HepG2 (cell line): ENCODE measurements around the gene ARHGAP35. TPM values are rescaled to one million over a fixed set of nuclear protein-coding genes. Genes with fewer than 3 reads are reported as not detected.

Experiments
- ARNTL ChIP-seq: sonication (generic); formaldehyde crosslinking; IDR thresholded peaks from 2 replicates; pipeline ENCODE4 v1.4.0; 2020; ENCODE audit warnings: mild to moderate bottlenecking, missing genetic modification reagents
- BCLAF1 ChIP-seq: fragments of 450-650 bp; IDR thresholded peaks from 2 replicates; pipeline ENCODE4 v1.6.1; 2017; ENCODE audit warnings: mild to moderate bottlenecking
- DNMT1 ChIP-seq: sonication (generic); formaldehyde crosslinking; IDR thresholded peaks from 2 replicates; pipeline ENCODE4 v1.5.1; 2020; ENCODE audit warnings: mild to moderate bottlenecking, missing genetic modification reagents
- E2F2 ChIP-seq: sonication (generic); formaldehyde crosslinking; IDR thresholded peaks from 2 replicates; pipeline ENCODE4 v1.4.0; 2020; ENCODE audit warnings: missing genetic modification reagents, borderline replicate concordance
- JARID2 ChIP-seq: sonication (generic); formaldehyde crosslinking; IDR thresholded peaks from 2 replicates; pipeline ENCODE4 v1.8.1; 2023; ENCODE audit warnings: missing genetic modification reagents, inconsistent platforms; ENCODE audit not compliant: insufficient replicate concordance
- KAT7 ChIP-seq: IDR thresholded peaks from 2 replicates; pipeline ENCODE4 v1.6.1; 2018; ENCODE audit warnings: borderline replicate concordance, missing compliant biosample characterization
- KLF9 ChIP-seq: IDR thresholded peaks from 2 replicates; pipeline ENCODE4 v1.6.1; 2016; ENCODE audit warnings: low read depth
- MLXIP ChIP-seq: sonication (generic); formaldehyde crosslinking; IDR thresholded peaks from 2 replicates; pipeline ENCODE4 v1.9.0; 2021; ENCODE audit warnings: missing genetic modification reagents, borderline replicate concordance
- SRY ChIP-seq: sonication (generic); formaldehyde crosslinking; IDR thresholded peaks from 2 replicates; pipeline ENCODE4 v1.8.0; 2022; ENCODE audit warnings: mild to moderate bottlenecking, missing genetic modification reagents
- TBL1XR1 ChIP-seq: fragments of 150-350 bp; IDR thresholded peaks from 2 replicates; pipeline ENCODE4 v1.6.1; 2014; ENCODE audit warnings: borderline replicate concordance, low read length; ENCODE audit not compliant: partially characterized antibody
- TGIF2 ChIP-seq: IDR thresholded peaks from 2 replicates; pipeline ENCODE4 v1.6.1; 2016; ENCODE audit warnings: control low read depth, missing compliant biosample characterization
- ZBTB39 ChIP-seq: sonication (generic); formaldehyde crosslinking; IDR thresholded peaks from 2 replicates; pipeline ENCODE4 v1.5.0; 2020; ENCODE audit warnings: missing genetic modification reagents
- ZNF333 ChIP-seq: sonication (generic); formaldehyde crosslinking; IDR thresholded peaks from 2 replicates; pipeline ENCODE4 v1.4.0; 2020; ENCODE audit warnings: mild to moderate bottlenecking, missing genetic modification reagents, borderline replicate concordance
- ZNF354B ChIP-seq: sonication (generic); formaldehyde crosslinking; IDR thresholded peaks from 2 replicates; pipeline ENCODE4 v1.8.0; 2022; ENCODE audit warnings: mild to moderate bottlenecking, missing genetic modification reagents
- ZNF572 ChIP-seq: sonication (generic); formaldehyde crosslinking; IDR thresholded peaks from 2 replicates; pipeline ENCODE4 v1.5.1; 2020; ENCODE audit warnings: mild to moderate bottlenecking, missing genetic modification reagents
- ZNF749 ChIP-seq: sonication (generic); formaldehyde crosslinking; IDR thresholded peaks from 2 replicates; pipeline ENCODE4 v1.8.0; 2022; ENCODE audit warnings: mild to moderate bottlenecking, missing genetic modification reagents, moderate library complexity, borderline replicate concordance
- ZNF781 ChIP-seq: sonication (generic); formaldehyde crosslinking; IDR thresholded peaks from 2 replicates; pipeline ENCODE4 v1.5.1; 2020; ENCODE audit warnings: borderline replicate concordance, mild to moderate bottlenecking, missing genetic modification reagents; ENCODE audit errors: not compliant biosample characterization
- polyA plus RNA-seq, 8 experiments: library from polyadenylated mRNA; depleted of rRNA in 3 of 8; stranded (reverse) in 7 of 8; unstranded in 1 of 8; fragments of >200 nt; fragmentation: Illumina TruSeq in 4 of 8; extraction: Trizol in 4 of 8; gene quantifications; 2 replicates each; pipeline versions ENCODE4 v1.2.1 to v1.2.3, GENCODE V29; 2011 to 2016; ENCODE audit warnings: low read depth in 4 of 8, missing spikeins in 1 of 8, mixed read lengths in 1 of 8; ENCODE audit not compliant: insufficient read depth in 1 of 8
- total RNA-seq, 5 experiments: library from RNA; depleted of rRNA; stranded (reverse); fragments of >200 nt; fragmentation: Illumina TruSeq; extraction: Trizol; gene quantifications; 2 replicates each; pipeline ENCODE4 v1.2.3, GENCODE V29; 2016; ENCODE audit warnings: low read depth in 1 of 5

Gene ARHGAP35
- total and polyA plus RNA-seq, 2 of the 13 experiments (the other 11 are each of a cell fraction or from before 2014, with no cell fraction given), result 30.1 to 30.2 TPM

- TF ChIP-seq E2F2 (0 out of 2 replicates have a peak, but pooled peaks have one; percentile 65), MLXIP (CRISPR knock-in tag) (peak; percentile 64; the same call in 1 of the 2 replicates), ZNF781 (no peak), DNMT1 (CRISPR knock-in tag) (peak; percentile 96), ZNF749 (CRISPR knock-in tag) (peak; percentile 68; the same call in 1 of the 2 replicates), BCLAF1 (no peak), KLF9 (no peak; the same call in 1 of the 2 replicates), KAT7 (CRISPR knock-in tag) (peak; percentile 19; the same call in 1 of the 2 replicates), ZNF572 (CRISPR knock-in tag) (no peak), ARNTL (CRISPR knock-in tag) (peak; percentile 76; the same call in 1 of the 2 replicates), ZNF354B (CRISPR knock-in tag) (no peak), TBL1XR1 (no peak), TGIF2 (CRISPR knock-in tag) (no peak), ZNF333 (CRISPR knock-in tag) (peak; percentile 76; the same call in 1 of the 2 replicates), SRY (CRISPR knock-in tag) (peak; percentile 79; the same call in 1 of the 2 replicates), JARID2 (no peak), ZBTB39 (no peak)
Observed at GRCh38 chr19:46860125-46860845, 512 bp upstream of the ARHGAP35 start (continued).
